Neural cell (in vitro differentiated cells): ENCODE results near the gene ZNF474. TPM values are rescaled to one million over a fixed set of nuclear protein-coding genes. Genes with fewer than 3 reads are reported as not detected.

Experiments
- H2AFZ ChIP-seq: fragments of 200-600, 300-800 bp; sonication (generic), shearing (Covaris generic); 2 replicates; pipeline ENCODE4 v1.6.0; 2014; ENCODE audit warnings: low read depth, mild to moderate bottlenecking, antibody characterized with exemption, low read length, moderate library complexity
- H3F3A ChIP-seq: fragments of 200-600 bp; shearing (Covaris generic); 2 replicates; pipeline ENCODE4 v1.6.1; 2016; ENCODE audit warnings: mild to moderate bottlenecking, moderate library complexity, mixed read lengths, antibody characterized with exemption, low read length; ENCODE audit not compliant: insufficient read depth, poor library complexity, severe bottlenecking
- H3K27ac ChIP-seq: fragments of 200-600, 300-800 bp; sonication (generic), shearing (Covaris generic); 2 replicates; pipeline ENCODE4 v1.5.1; 2014; ENCODE audit warnings: mild to moderate bottlenecking, low read length, moderate library complexity
- H3K27me3 ChIP-seq: fragments of 300-800, 200-600 bp; sonication (generic), shearing (Covaris generic); 2 replicates; pipeline ENCODE4 v1.6.0; 2014; ENCODE audit warnings: mild to moderate bottlenecking, low read depth, low read length, moderate library complexity; ENCODE audit not compliant: insufficient read depth
- H3K36me3 ChIP-seq: fragments of 300-800, 200-600 bp; sonication (generic), shearing (Covaris generic); 2 replicates; pipeline ENCODE4 v1.5.1; 2014; ENCODE audit warnings: mild to moderate bottlenecking, antibody characterized with exemption, low read length, moderate library complexity; ENCODE audit not compliant: insufficient read depth
- H3K4me2 ChIP-seq: fragments of 300-800, 200-600 bp; sonication (generic), shearing (Covaris generic); 2 replicates; pipeline ENCODE4 v1.6.0; 2014; ENCODE audit warnings: mild to moderate bottlenecking, low read length
- H3K4me3 ChIP-seq: fragments of 300-800, 200-600 bp; sonication (generic), shearing (Covaris generic); 2 replicates; pipeline ENCODE4 v1.5.1; 2014; ENCODE audit warnings: mild to moderate bottlenecking, low read length, moderate library complexity
- H3K79me2 ChIP-seq: fragments of 200-600 bp; shearing (Covaris generic); replicated peaks from 2 replicates; pipeline ENCODE4 v1.6.0; 2014; ENCODE audit warnings: mild to moderate bottlenecking, low read length, moderate library complexity; ENCODE audit not compliant: insufficient read depth
- H3K9ac ChIP-seq: fragments of 300-800, 200-600 bp; sonication (generic), shearing (Covaris generic); 2 replicates; pipeline ENCODE4 v1.6.1; 2016; ENCODE audit warnings: mild to moderate bottlenecking, low read length, mixed read lengths
- H3K9me2 ChIP-seq: fragments of 200-600 bp; shearing (Covaris generic); 2 replicates; pipeline ENCODE4 v1.6.1; 2016; ENCODE audit warnings: mild to moderate bottlenecking, low read length, mixed read lengths; ENCODE audit not compliant: insufficient read depth
- H3K9me3 ChIP-seq: fragments of 200-600, 300-800 bp; sonication (generic), shearing (Covaris generic); 2 replicates; pipeline ENCODE4 v1.6.1; 2016; ENCODE audit warnings: mild to moderate bottlenecking, mixed run types, low read length, moderate library complexity, mixed read lengths
- H4K20me1 ChIP-seq: fragments of 200-600 bp; shearing (Covaris generic); 2 replicates; pipeline ENCODE4 v1.6.1; 2016; ENCODE audit warnings: mild to moderate bottlenecking, mixed run types; ENCODE audit not compliant: insufficient read depth
- CTCF ChIP-seq: fragments of 450-650 bp; IDR thresholded peaks from 2 replicates; pipeline ENCODE4 v1.5.1; 2014; ENCODE audit warnings: antibody characterized with exemption, mild to moderate bottlenecking, moderate library complexity; ENCODE audit not compliant: poor library complexity, severe bottlenecking
- EP300 ChIP-seq: fragments of 450-650 bp; conservative IDR thresholded peaks from 2 replicates; pipeline ENCODE4 v1.6.1; 2014; ENCODE audit warnings: antibody characterized with exemption, mild to moderate bottlenecking, moderate library complexity; ENCODE audit not compliant: poor library complexity, severe bottlenecking
- EZH2 ChIP-seq: fragments of 200-600, 300-800 bp; shearing (Covaris generic), sonication (generic); IDR thresholded peaks from 2 replicates; pipeline ENCODE4 v1.6.1; 2014; ENCODE audit warnings: antibody characterized with exemption, low read length, borderline replicate concordance, mild to moderate bottlenecking; ENCODE audit not compliant: insufficient read depth, poor library complexity, severe bottlenecking
- MXI1 ChIP-seq: fragments of 450-650 bp; conservative IDR thresholded peaks from 2 replicates; pipeline ENCODE4 v1.6.1; 2014; ENCODE audit warnings: antibody characterized with exemption, mild to moderate bottlenecking; ENCODE audit not compliant: poor library complexity, severe bottlenecking
- POLR2AphosphoS5 ChIP-seq: IDR thresholded peaks from 2 replicates; pipeline ENCODE4 v1.6.1; 2012
- RAD21 ChIP-seq: fragments of 450-650 bp; conservative IDR thresholded peaks from 2 replicates; pipeline ENCODE4 v1.6.1; 2014; ENCODE audit warnings: antibody characterized with exemption, mild to moderate bottlenecking, moderate library complexity
- SMC3 ChIP-seq: fragments of 450-650 bp; conservative IDR thresholded peaks from 2 replicates; pipeline ENCODE4 v1.6.1; 2014; ENCODE audit warnings: antibody characterized with exemption, mild to moderate bottlenecking, moderate library complexity; ENCODE audit not compliant: poor library complexity
- TAF1 ChIP-seq: IDR thresholded peaks from 2 replicates; pipeline ENCODE4 v1.6.1; 2012; ENCODE audit warnings: low read depth
- polyA plus RNA-seq: library from polyadenylated mRNA; depleted of rRNA; stranded (reverse); fragments of >200 nt; gene quantifications from 2 replicates; pipeline ENCODE4 v1.2.3, GENCODE V29; 2014
- TF ChIP-seq, protein P1 (sequence below): IDR thresholded peaks from 2 replicates; pipeline ENCODE4 v1.6.1; 2012; ENCODE audit warnings: borderline replicate concordance

Gene ZNF474
- polyA plus RNA-seq, 1 donor from 2014 or later, result not detected

GRCh38 chr5:122130152-122130551 lies 806 bp downstream of the ZNF474 start:
- no peaks in the 10 kb centered on the region for H4K20me1 ChIP-seq
- no peaks in the 10 kb centered on the region for H3K79me2 ChIP-seq
- H3K4me3 ChIP-seq, result no peak overlapping the region
- H3K9ac ChIP-seq, result no peak overlapping the region
- H3K27me3 ChIP-seq, result no peaks in the 10 kb centered on the region
- H3K9me3 ChIP-seq, result no peaks in the 10 kb centered on the region
- no peaks in the 10 kb centered on the region for H3K9me2 ChIP-seq
- no peak overlapping the region for H2AFZ ChIP-seq
- no peaks in the 10 kb centered on the region for H3F3A ChIP-seq
- H3K4me2 ChIP-seq, result no peak overlapping the region
- TF ChIP-seq EP300 (no peak), POLR2AphosphoS5 (no peak), SMC3 (no peak), RAD21 (no peak), MXI1 (no peak), EZH2 (no peak), CTCF (no peak)
- TF ChIP-seq, protein P1, sequence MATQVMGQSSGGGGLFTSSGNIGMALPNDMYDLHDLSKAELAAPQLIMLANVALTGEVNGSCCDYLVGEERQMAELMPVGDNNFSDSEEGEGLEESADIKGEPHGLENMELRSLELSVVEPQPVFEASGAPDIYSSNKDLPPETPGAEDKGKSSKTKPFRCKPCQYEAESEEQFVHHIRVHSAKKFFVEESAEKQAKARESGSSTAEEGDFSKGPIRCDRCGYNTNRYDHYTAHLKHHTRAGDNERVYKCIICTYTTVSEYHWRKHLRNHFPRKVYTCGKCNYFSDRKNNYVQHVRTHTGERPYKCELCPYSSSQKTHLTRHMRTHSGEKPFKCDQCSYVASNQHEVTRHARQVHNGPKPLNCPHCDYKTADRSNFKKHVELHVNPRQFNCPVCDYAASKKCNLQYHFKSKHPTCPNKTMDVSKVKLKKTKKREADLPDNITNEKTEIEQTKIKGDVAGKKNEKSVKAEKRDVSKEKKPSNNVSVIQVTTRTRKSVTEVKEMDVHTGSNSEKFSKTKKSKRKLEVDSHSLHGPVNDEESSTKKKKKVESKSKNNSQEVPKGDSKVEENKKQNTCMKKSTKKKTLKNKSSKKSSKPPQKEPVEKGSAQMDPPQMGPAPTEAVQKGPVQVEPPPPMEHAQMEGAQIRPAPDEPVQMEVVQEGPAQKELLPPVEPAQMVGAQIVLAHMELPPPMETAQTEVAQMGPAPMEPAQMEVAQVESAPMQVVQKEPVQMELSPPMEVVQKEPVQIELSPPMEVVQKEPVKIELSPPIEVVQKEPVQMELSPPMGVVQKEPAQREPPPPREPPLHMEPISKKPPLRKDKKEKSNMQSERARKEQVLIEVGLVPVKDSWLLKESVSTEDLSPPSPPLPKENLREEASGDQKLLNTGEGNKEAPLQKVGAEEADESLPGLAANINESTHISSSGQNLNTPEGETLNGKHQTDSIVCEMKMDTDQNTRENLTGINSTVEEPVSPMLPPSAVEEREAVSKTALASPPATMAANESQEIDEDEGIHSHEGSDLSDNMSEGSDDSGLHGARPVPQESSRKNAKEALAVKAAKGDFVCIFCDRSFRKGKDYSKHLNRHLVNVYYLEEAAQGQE, result no peak
- H3K27ac ChIP-seq, result no peak overlapping the region
- H3K36me3 ChIP-seq, result no peaks in the 10 kb centered on the region

- no peak overlapping the region for H3K9ac ChIP-seq
- H3K4me3 ChIP-seq, result no peak overlapping the region
- no peaks in the 10 kb centered on the region for H3K79me2 ChIP-seq
- no peak overlapping the region for H2AFZ ChIP-seq
- no peaks in the 10 kb centered on the region for H4K20me1 ChIP-seq
- H3K27me3 ChIP-seq, result no peaks in the 10 kb centered on the region
- H3K9me3 ChIP-seq, result peaks cover 4% of the 10 kb centered on the region
- H3K4me2 ChIP-seq, result no peak overlapping the region
- H3F3A ChIP-seq, result no peaks in the 10 kb centered on the region
- H3K9me2 ChIP-seq, result no peaks in the 10 kb centered on the region
- H3K36me3 ChIP-seq, result no peaks in the 10 kb centered on the region
- H3K27ac ChIP-seq, result no peak overlapping the region
- TF ChIP-seq POLR2AphosphoS5 (no peak), SMC3 (no peak), EP300 (no peak), RAD21 (no peak), EZH2 (no peak), TAF1 (no peak), CTCF (no peak), MXI1 (no peak)
- TF ChIP-seq, protein P1, result no peak
Measured at GRCh38 chr5:122137702-122138101, 8.4 kb downstream of the ZNF474 start.
